ENCODE data around the gene RWDD4.

The RWDD4 gene
- total RNA-seq, result 8.1 to 24.2 (median 14.3) reads per million in 17 experiments

GRCh38 chr4:183659029-183659871 is at the start of gene RWDD4, which contains the start of gene TRAPPC11:
Gene RWDD4 (minus strand): TSS chr4:183659185. CDS start chr4:183658952, 233 bp downstream.
Gene TRAPPC11 (plus strand): TSS chr4:183659293. CDS start chr4:183663868, 4,575 bp downstream.
- peak; percentile 98 to 99 (median 98) for DNase-seq

GRCh38 chr4:183702492-183702891 is 43.5 kb upstream of the RWDD4 start:
- no peak for DNase-seq

- no peak for DNase-seq
Observed at GRCh38 chr4:183700407-183700806, 41.4 kb upstream of the RWDD4 start.

DNA sequence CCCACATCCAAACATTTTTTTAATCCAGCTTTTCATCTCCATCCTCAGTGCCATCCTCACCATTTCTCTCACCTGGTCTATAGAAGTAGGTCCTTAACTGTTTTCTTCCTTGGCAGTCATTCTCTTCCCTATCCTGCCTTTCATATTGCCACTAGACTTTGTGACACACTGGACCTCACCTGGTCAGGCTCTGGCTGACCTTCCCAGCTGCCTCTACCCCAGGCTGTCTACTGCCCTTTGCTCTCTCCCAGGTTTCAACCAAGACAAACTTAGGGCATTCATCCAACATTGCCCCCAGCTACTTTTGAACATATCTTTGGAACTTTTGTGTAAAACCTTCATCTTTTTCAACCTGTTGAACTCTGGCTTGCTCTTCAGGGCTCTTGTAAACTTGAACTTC is 39.9 kb upstream of the RWDD4 start:
- DNase-seq, result no peak

DNA sequence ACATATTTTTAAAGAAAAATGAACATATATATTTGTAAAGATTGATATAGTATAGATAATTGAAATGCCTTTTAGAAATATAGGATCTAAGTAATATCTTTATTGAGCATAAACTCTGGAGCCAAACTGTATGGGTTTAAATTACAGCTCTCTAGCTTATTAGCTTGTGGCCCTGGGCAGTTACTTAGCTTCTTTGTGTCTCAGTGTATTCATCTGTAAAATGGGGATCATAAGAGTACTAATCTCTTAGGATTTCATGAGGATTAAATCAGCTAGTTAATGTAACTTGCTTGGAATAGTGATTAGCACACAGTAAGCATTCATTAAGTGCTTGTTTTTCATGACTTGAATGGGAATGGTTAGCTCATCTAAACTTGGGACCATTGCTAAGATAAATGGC is 32.9 kb upstream of the RWDD4 start:
- DNase-seq, result no peak

GRCh38 chr4:183691006-183691405 is 32.0 kb upstream of the RWDD4 start:
- no peak for DNase-seq

DNA sequence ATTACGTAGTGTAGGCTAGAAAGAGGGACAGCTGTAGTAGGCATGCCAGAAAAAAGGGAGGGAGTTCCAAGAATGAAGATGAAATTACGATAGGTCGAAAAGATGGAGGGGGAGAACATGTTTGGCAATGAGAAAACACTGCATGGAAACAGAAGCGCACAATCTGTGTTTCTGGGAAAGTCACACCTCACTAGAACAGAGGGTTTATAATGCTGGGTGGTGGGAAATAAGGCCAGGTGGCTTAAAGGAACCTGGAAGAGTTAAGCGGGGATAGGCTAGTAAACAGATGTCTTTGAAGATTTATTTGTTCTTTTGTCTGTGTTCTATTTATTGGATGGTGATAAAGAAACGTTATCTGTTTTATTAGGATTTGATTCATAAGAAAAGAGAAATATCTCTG is 29.2 kb upstream of the RWDD4 start:
- DNase-seq, result no peak

DNA sequence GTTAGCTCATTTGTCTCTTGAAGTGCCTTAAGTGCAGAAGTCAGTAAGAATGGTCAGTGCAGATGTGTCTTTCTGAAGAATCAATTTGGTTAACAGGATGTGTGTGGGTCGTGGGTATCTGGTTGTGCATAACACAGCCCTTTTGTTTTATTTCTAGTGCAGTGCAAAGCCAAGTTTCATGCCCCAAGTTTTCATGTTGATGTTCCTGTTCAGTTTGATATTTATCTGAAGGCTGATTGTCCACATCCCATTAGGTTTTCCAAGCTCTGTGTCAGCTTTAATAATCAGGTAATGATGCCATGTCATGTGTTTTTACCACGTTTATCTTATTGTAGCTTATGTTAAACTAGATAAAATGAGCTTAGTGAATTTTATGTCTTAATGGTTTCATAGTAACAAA is 27.5 kb upstream of the RWDD4 start:
- DNase-seq, result no peak

GRCh38 chr4:183681119-183681518 is 22.1 kb upstream of the RWDD4 start:
- DNase-seq, result no peak

DNA sequence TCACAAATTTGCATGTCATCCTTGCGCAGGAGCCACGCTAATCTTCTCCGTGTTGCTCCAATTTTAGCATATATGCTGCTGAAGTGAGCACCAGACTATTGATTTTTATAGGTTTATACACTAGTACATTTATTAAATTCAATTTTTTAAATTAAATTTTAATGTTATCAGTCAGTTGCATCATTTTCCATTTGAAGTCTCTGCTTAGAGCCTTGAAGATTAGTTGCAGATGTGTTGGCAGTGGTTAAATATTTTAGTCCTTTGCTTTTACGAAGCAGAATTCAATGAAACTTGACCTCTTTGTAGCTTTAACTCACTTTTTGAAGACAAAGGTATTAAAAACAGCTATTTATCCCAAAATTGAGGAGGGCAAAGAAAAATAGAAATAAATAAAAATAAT is 16.6 kb upstream of the RWDD4 start:
- DNase-seq, result no peak

GRCh38 chr4:183674153-183674552 is 15.2 kb upstream of the RWDD4 start:
- DNase-seq, result peak in 3 of 4 experiments; percentile 42 to 47 (median 43)

DNA sequence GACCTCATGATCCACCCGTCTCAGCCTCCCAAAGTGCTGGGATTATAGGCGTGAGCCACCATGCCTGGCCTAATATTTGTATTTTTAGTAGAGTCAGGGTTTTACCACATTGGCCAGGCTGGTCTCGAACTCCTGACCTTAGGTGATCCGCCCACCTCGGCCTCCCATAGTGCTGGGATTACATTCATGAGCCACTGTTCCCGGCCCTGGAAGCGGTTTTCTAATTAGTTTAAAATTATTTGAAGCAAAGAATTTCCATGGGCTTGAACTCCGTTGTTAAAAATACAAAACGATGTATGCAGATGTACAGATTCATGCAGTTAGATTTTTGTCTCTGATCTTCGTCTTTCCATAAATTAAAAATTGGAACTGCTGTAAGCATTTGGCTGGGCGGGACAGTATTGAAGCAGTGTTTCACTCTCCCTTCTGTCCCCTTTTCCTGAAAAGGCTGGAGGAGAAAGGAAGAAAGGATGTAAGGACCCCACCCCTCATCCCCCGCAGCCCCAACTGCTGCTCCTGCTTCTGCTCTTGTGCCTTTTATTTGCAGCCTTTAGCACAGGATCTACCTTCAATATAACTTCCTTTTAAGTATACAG is 12.1 kb upstream of the RWDD4 start:
- no peak for DNase-seq

DNA sequence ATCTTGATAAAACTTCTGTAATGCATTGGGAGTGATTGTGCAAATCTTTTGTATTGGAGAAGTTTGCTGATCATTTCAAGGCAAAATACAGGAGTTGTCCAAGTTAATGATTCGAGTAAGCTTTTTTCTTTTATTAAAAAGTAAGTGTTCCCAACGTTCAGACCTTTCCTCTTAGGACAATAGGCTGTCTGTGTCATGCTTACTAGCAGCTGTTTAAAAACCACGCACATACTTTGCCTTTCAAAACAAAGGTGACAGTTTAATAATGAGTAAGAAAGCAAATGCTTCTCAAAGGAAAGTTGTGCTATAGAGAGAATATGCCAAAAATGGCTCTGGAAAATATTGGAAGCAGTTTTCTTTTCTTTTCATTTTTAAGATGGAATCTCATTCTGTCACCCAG is 11.3 kb upstream of the RWDD4 start:
- DNase-seq, result no peak

GRCh38 chr4:183666088-183666487 is 7.1 kb upstream of the RWDD4 start:
- DNase-seq, result no peak

- peak in 2 of 4 experiments; percentile 2 to 10 for DNase-seq
Observed at GRCh38 chr4:183659872-183660242, 872 bp upstream of the RWDD4 start.

DNA sequence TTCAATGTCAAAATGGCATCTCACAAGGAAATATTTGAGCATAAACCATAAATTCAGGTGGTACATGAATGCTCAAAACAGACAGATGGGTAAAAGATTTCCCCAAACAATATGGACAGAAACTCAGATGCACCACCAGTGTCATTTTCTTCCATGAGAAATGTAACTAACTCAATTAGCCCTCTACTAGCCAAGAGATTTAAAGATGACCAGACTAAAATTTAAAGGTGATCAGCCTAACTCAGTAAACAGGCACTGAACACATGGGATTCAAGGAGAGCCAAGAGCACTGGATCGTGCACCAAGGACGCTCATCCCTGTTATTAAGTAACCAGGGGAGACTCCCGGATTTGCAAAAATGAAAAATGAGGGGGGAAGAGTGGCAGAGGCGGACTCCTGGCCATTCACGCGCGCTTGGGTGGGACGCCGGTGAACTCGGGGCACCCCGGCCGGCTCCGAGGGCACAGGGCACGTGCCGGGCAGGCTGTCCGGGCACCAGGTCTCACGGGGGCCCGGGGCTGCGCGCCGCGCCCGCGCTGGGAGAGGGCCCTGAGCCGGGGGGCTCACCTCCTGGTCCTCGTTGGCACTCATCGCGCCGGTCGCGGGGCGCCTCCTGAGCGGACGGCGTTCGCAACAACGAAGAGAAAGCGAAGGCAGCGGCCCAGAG is 490 bp downstream of the RWDD4 start:
- peak; percentile 15 to 53 (median 29) for DNase-seq

- DNase-seq, result no peak
Observed at GRCh38 chr4:183657564-183657963, 1.4 kb downstream of the RWDD4 start.

DNA sequence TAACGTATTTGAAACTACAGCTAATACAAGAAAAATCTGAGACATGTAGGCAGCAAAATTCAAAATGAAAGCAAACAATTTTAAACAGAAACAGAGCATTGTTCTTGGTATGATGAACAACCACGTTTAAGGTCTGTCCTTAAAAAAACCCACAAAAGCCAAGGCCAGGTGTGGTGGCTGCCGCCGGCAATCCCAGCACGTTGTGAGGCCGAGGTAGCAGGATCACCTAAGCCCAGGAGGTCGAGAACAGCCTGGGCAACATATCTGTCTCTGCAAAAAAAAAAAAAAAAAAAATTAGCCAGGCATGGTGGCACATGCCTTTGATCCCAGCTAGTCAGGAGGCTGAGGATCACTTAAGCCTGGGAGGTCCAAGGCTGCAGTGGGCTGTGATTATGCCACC is 13.7 kb downstream of the RWDD4 start:
- DNase-seq, result no peak

DNA sequence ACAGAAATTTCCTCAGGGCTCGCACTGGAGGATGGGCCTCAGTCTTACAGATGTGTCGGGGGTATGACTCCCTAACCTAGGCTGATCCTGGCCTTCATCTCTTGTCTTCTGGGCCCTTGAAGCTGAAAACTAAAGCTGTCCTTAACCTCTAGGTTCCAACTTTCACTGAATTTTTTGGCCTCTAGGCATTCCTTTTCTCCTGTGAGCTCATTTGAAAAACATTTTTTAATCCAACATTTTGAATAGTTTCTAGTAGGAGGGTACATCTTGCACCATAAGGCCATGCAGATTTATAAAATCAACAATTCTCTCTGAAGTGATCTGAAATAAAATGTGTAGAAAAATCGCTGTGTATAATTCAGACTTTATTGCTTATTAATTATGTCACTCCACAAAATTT is 19.7 kb downstream of the RWDD4 start:
- no peak for DNase-seq

DNA sequence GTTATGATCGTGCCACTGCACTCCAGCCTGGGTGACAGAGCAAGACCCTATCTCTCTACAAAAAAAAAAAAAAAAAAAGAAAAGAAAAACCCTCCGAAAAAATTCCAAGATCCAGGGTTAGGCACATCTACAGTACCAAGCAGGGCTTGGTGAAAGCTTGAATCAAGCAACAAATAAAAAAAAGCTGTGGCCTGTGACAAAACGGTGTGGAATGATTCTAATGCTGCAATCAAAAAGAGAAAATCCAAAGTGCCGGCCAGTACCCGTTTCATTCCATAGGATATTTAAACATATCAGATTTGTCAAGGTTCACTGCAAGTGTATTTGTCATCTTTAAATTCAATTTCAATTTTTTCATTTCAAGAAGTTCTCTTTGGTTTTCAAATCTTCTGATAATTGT is 20.5 kb downstream of the RWDD4 start:
- no peak for DNase-seq

DNA sequence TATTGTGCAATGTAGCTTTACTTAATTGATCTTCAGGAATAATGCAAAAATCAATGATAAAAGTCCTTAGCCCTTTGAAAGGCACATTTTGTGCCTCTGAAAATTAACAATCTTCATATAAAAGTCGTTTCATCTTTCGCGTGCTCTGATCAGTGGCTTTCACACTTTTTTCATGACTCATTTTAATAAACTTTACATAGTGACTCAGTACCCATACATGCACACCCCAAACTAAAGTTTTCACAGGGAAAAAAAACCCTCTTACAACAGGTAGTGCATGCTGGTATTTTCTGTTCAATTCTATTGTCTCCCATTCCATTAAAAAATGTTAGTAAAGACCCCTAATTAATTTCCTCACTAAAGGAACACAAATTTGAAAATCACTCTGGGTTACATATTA is 21.5 kb downstream of the RWDD4 start:
- no peak for DNase-seq

DNA sequence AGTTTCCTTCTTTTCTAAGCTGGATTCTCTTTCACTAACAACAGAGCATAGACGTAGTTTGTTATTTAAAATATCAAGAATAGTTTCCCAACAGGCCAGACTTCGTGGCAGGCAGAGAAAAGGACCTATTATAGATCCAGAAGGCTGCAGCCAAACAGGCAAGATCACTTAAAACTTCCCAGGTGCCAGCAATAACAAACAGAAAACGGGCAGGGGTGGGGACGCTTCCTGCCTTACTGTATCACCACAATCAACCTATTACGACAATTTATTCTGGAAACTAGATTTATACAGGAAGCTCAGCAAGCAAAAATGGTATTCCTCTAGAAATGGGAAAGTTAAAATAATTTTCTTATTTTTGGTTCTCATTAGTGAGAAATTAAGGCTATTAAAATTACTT is 22.1 kb downstream of the RWDD4 start:
- DNase-seq, result no peak

- no peak for DNase-seq
Observed at GRCh38 chr4:183636503-183636902, 22.5 kb downstream of the RWDD4 start.

GRCh38 chr4:183635741-183636140 is 23.2 kb downstream of the RWDD4 start:
- DNase-seq, result no peak

Measured in suppressor macrophage (primary cell).